HG02678 (cell line): ENCODE results near the gene CREB3L1.

Experiments
- ATAC-seq: cut with Tn5 transposase; IDR thresholded peaks from one replicate; pipeline ENCODE4 v1.9.1; 2021; ENCODE audit warnings: mild to moderate bottlenecking, moderate library complexity; ENCODE audit not compliant: unreplicated experiment

Gene CREB3L1

GRCh38 chr11:46342239-46342638 is 64.8 kb downstream of the CREB3L1 start:
- no peak for ATAC-seq

GRCh38 chr11:46343520-46343919 is 66.1 kb downstream of the CREB3L1 start:
- ATAC-seq, result no peak

- no peak for ATAC-seq
Measured at GRCh38 chr11:46345131-46345597, 67.7 kb downstream of the CREB3L1 start.

- ATAC-seq, result no peak
Measured at GRCh38 chr11:46345881-46346484, 68.5 kb downstream of the CREB3L1 start.

- peak; percentile 66 for ATAC-seq
Measured at GRCh38 chr11:46346886-46347636, 69.6 kb downstream of the CREB3L1 start, which contains the start of gene DGKZ. DGKZ (plus strand) TSS chr11:46347463; CDS start chr11:46347660, 197 bp downstream.

- no peak for ATAC-seq
Measured at GRCh38 chr11:46347637-46348311, 70.3 kb downstream of the CREB3L1 start.

GRCh38 chr11:46348566-46349401 is 71.3 kb downstream of the CREB3L1 start:
- no peak for ATAC-seq

GRCh38 chr11:46350695-46351094 is 73.2 kb downstream of the CREB3L1 start:
- no peak for ATAC-seq

GRCh38 chr11:46351148-46351547 is 73.7 kb downstream of the CREB3L1 start:
- no peak for ATAC-seq

- no peak for ATAC-seq
Measured at GRCh38 chr11:46351606-46352005, 74.1 kb downstream of the CREB3L1 start.

GRCh38 chr11:46352063-46352841 is 74.8 kb downstream of the CREB3L1 start:
- ATAC-seq, result no peak

- ATAC-seq, result no peak
Measured at GRCh38 chr11:46353698-46354097, 76.2 kb downstream of the CREB3L1 start.

GRCh38 chr11:46356924-46357482 is 79.5 kb downstream of the CREB3L1 start:
- no peak for ATAC-seq

GRCh38 chr11:46357483-46357936 is 80.0 kb downstream of the CREB3L1 start:
- ATAC-seq, result no peak

- ATAC-seq, result no peak
Measured at GRCh38 chr11:46359953-46360352, 82.5 kb downstream of the CREB3L1 start.

- peak; percentile 6 for ATAC-seq
Measured at GRCh38 chr11:46360878-46361277, 83.4 kb downstream of the CREB3L1 start.

- ATAC-seq, result peak; percentile 96
Measured at GRCh38 chr11:46361283-46362155, 84.1 kb downstream of the CREB3L1 start.

- ATAC-seq, result no peak
Measured at GRCh38 chr11:46362156-46363030, 84.9 kb downstream of the CREB3L1 start.
